Heart right ventricle (tissue), 16 donors: Measurements from ENCODE around the gene C5AR1. TPM values are rescaled to one million over a fixed set of nuclear protein-coding genes. Genes with fewer than 3 reads are reported as not detected.
A peak's percentile ranks its signal among the peaks of the same experiment; 100 is the strongest.
"Not testable (repeated sequence)": the region's sequence is repeated elsewhere in the genome, so short reads cannot be mapped to it uniquely, and the experiment has no call there.

Experiments
- ATAC-seq, 8 donors: fragments of 200-7000 bp; cut with Tn5 transposase; one replicate each; pipeline ENCODE4 v1.9.1; 2020; ENCODE audit warnings: mild to moderate bottlenecking in 8 of 8, moderate library complexity in 8 of 8, moderate number of reproducible peaks in 1 of 8
- DNase-seq, 2 donors: peaks; one replicate each; pipeline ENCODE4 v3.0.0-alpha.2; 2020
- H3K27ac ChIP-seq, 10 donors: fragments of 200-600 bp; sonication (generic) in 2 of 10; one replicate each; pipeline versions ENCODE4 v1.5.0 to v1.8.0; 2020 to 2022; ENCODE audit warnings: mild to moderate bottlenecking in 3 of 10
- H3K27me3 ChIP-seq, 7 donors: fragments of 200-600 bp; one replicate each; pipeline ENCODE4 v1.8.0; 2021 to 2022; ENCODE audit warnings: mild to moderate bottlenecking in 2 of 7
- H3K36me3 ChIP-seq, 9 donors: fragments of 200-600 bp; sonication (generic) in 1 of 9; one replicate each; pipeline versions ENCODE4 v1.5.0 to v1.8.0; 2020 to 2022; ENCODE audit warnings: mild to moderate bottlenecking in 2 of 9
- H3K4me1 ChIP-seq, 9 donors: fragments of 200-600 bp; sonication (generic) in 1 of 9; one replicate each; pipeline versions ENCODE4 v1.5.0 to v1.8.0; 2020 to 2022; ENCODE audit warnings: mild to moderate bottlenecking in 4 of 9
- H3K4me3 ChIP-seq, 10 donors: fragments of 200-600 bp; sonication (generic) in 2 of 10; one replicate each; pipeline versions ENCODE4 v1.5.0 to v1.8.0; 2020 to 2022; ENCODE audit warnings: mild to moderate bottlenecking in 7 of 10, moderate library complexity in 2 of 10
- H3K9me3 ChIP-seq, 11 donors: fragments of 200-600 bp in 10 of 11; sonication (generic) in 2 of 11; one replicate each; pipeline versions ENCODE4 v1.5.0 to v1.8.0; 2013 to 2022; ENCODE audit warnings: mild to moderate bottlenecking in 2 of 11, control low read depth in 1 of 11, moderate library complexity in 1 of 11
- WGBS, 2 donors: extraction: QIAGEN DNeasy Blood & Tissue Kit; methylation state at CpG; one replicate each; pipeline ENCODE4 v1.1.7; 2013; ENCODE audit warnings: inconsistent platforms in 1 of 2; 5-methylcytosine and 5-hydroxymethylcytosine counted together
- intact Hi-C, 10 donors: fragments of 100-400 bp; cut with DNase I; formaldehyde crosslinking; loops; one replicate each; pipeline versions ENCODE4 v1.11.1 to v1.14.2; 2022
- polyA plus RNA-seq, 2 donors: library from polyadenylated mRNA; stranded (reverse); fragments of 200-250 nt; gene quantifications; one replicate each; pipeline ENCODE4 v1.2.3, GENCODE V29; 2013
- total RNA-seq, 10 donors: library from RNA; stranded (reverse); fragmentation: NEBNext Ultra II Directional in 3 of 10; extraction: Animal tissue kit (Norgen Biotek cat#: 25700) in 3 of 10; gene quantifications; one replicate each; pipeline versions ENCODE4 v1.2.1 to v1.2.4, GENCODE V29; 2021 to 2023
- TF ChIP-seq, protein P1 (sequence below), 9 donors: fragments of 200-600 bp; sonication (generic) in 2 of 9; IDR thresholded peaks; one replicate each; pipeline versions ENCODE4 v1.5.0 to v1.8.0; 2021 to 2022; ENCODE audit warnings: antibody characterized with exemption in 9 of 9, mild to moderate bottlenecking in 5 of 9, moderate library complexity in 1 of 9
- donor health status: Arrhythmogenic right ventricular cardiomyopathy.
- donor health status: ischemic (EF 13 %, LVEDD 7.1; RV severe dilation, severe dysfunction).
- donor health status: healthy with polysubstance abuse.
- donor health status: DM: no; HTN: yes; CAD: no.
- donor health status: DM: no; HTN: no; CAD: no.
- donor health status: ischemic (EF 25% LVEDD 6.9; RV normal size, moderate dysfunction).
- donor health status: ischemic (EF 25% LVEDD 5.7; RV mildly dilated, moderate dysfunction).
- donor health status: healthy.
- donor health status: DM: yes; HTN: yes; CAD: no.
- donor health status: Ischemic cardiomyopathy.
- donor health status: ischemic (EF 35%, LVEDD 5.7; RV mildly dilated, moderate dysfunction).
- donor health status: nonischemic (EF 11% LVEDD 7.7; RV severe dilation, severe dysfunction).
- donor health status: DM: yes; HTN: yes; CAD: no.
- donor health status: PGD.
- donor health status: ischemic (EF 29% LVEDD 5.4; RV normal size, mild dysfunction).
- donor health status: nonischemic (EF 23%, LVEDD 6.1; RV moderate dilation, normal function).

C5AR1 gene
- total and polyA plus RNA-seq, 12 donors = 1.7 to 18.6 (median 6.8) TPM

DNA sequence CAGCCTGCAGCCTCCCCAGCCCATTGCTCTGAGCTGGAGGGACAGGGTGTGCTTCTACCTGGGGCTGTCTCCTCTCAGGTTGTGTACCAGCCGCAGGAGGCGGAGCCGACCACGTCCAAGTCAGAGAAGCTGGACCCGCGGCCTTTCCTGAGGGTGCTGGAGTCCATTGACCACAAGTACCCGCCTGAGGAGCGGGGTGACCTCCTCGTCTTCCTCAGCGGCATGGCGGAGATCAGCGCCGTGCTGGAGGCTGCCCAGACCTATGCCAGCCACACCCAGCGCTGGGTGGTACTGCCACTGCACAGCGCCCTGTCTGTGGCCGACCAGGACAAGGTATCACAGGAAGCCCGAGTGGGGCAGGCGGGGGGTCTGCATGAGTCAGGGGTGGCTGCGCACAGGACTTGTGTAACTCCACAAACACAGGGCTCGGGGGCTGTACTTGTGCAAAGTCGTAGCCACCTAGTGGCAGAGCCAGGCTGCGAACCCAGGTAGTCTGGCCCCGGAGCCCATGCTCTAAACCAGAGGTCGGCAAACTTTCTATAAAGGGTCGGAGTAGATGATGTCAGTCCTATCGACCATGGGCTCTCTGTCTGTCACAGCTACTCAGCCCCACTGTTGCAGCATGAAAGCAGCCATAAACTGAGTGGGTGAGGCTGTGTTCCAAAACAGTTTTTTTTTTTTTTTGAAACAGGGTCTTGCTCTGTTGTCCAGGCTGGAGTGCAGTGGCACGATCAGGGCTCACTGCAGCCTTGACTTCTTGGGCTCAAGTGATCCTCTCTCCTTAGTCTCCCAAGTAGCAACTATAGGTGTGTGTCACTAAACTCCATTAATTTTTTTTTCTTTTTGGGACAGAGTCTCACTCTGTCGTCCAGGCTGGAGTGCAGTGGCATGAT, 48.4 kb downstream of the C5AR1 start:
- intact Hi-C loops = loop anchor here in 1 of 10 donors (5.0 kb wide), 1 partner anchor 1021 kb away; no protein-coding TSS in a partner anchor
- peaks cover 0 to 7% (median 0%) of the 10 kb centered on the region in 9 donors for H3K4me1 ChIP-seq
- no peak overlapping the region for H3K27ac ChIP-seq
- ATAC-seq (peak in 1 of 8 donors; percentile 11), DNase-seq (no peak)
- H3K36me3 ChIP-seq = peaks cover 6 to 100% (median 88%) of the 10 kb centered on the region in 9 donors
- WGBS, 2 donors = 95 to 96% methylated on average over 28 of the region's 28 CpGs
- no peaks in the 10 kb centered on the region for H3K27me3 ChIP-seq
- no peak overlapping the region for H3K4me3 ChIP-seq
- TF ChIP-seq, protein P1, sequence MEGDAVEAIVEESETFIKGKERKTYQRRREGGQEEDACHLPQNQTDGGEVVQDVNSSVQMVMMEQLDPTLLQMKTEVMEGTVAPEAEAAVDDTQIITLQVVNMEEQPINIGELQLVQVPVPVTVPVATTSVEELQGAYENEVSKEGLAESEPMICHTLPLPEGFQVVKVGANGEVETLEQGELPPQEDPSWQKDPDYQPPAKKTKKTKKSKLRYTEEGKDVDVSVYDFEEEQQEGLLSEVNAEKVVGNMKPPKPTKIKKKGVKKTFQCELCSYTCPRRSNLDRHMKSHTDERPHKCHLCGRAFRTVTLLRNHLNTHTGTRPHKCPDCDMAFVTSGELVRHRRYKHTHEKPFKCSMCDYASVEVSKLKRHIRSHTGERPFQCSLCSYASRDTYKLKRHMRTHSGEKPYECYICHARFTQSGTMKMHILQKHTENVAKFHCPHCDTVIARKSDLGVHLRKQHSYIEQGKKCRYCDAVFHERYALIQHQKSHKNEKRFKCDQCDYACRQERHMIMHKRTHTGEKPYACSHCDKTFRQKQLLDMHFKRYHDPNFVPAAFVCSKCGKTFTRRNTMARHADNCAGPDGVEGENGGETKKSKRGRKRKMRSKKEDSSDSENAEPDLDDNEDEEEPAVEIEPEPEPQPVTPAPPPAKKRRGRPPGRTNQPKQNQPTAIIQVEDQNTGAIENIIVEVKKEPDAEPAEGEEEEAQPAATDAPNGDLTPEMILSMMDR (IDR thresholded peaks at IDR 0.05) = no peak
- peaks cover 0 to 7% (median 0%) of the 10 kb centered on the region in 11 donors for H3K9me3 ChIP-seq

DNA sequence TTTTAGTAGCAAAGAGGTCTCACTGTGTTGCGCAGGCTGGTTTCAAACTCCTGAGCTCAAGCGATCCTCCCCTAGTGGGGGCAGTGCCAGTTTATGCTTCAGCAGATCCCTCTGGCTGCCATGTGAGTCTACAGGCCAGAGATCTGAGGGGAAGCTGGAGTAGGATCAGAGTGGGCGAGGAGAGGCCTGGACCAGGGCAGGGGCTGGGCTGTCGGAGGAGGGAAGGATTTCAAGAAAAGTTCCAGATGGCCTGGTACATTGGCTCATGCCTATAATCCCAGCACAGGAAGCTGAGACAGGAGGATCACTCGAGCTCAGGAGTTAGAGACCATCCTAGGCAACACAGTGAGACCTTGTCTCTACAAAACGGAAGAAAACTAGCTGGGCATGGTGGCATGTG, 49.3 kb downstream of the C5AR1 start:
- Histone ChIP-seq H3K27ac (no peak overlapping the region), H3K4me1 (peaks cover 0 to 9% (median 0%) of the 10 kb centered on the region in 9 donors), H3K9me3 (peaks cover 0 to 7% (median 0%) of the 10 kb centered on the region in 11 donors), H3K36me3 (peaks cover 6 to 100% (median 87%) of the 10 kb centered on the region in 9 donors), H3K4me3 (no peak overlapping the region), H3K27me3 (no peaks in the 10 kb centered on the region)
- TF ChIP-seq, protein P1 (IDR thresholded peaks at IDR 0.05) = no peak
- DNase-seq (no peak), ATAC-seq (no peak)
- intact Hi-C loops = loop anchor here in 1 of 10 donors (5.0 kb wide), 1 partner anchor 1022 kb away; no protein-coding TSS in a partner anchor
- 82 to 85% methylated on average over 6 of the region's 6 CpGs for WGBS, 2 donors

DNA sequence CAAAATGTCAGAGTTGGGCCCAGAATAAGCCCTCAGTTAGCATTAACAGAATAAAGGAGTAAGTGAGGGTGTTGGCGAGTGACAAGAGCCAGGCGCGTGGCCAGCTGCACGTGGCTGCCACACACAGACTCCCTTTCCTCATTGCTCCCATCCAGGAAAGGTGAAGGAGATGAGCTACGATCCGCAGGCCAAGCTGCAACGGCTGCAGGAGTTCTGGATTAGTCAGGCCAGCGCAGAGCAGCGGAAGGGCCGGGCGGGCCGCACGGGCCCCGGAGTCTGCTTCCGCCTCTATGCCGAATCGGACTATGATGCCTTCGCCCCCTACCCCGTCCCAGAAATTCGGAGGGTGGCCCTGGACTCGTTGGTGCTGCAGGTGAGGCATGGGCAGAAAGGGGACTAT, 52.7 kb downstream of the C5AR1 start:
- Histone ChIP-seq H3K9me3 (peaks cover 0 to 4% (median 0%) of the 10 kb centered on the region in 11 donors), H3K4me1 (peaks cover 0 to 17% (median 0%) of the 10 kb centered on the region in 9 donors), H3K36me3 (peaks cover 6 to 100% (median 68%) of the 10 kb centered on the region in 9 donors), H3K27me3 (no peaks in the 10 kb centered on the region), H3K27ac (no peak overlapping the region), H3K4me3 (no peak overlapping the region)
- TF ChIP-seq, protein P1 (IDR thresholded peaks at IDR 0.05) = no peak
- ATAC-seq (no peak), DNase-seq (no peak)
- intact Hi-C loops = no loop called here
- WGBS, 2 donors = 90 to 91% methylated on average over 21 of the region's 21 CpGs

DNA sequence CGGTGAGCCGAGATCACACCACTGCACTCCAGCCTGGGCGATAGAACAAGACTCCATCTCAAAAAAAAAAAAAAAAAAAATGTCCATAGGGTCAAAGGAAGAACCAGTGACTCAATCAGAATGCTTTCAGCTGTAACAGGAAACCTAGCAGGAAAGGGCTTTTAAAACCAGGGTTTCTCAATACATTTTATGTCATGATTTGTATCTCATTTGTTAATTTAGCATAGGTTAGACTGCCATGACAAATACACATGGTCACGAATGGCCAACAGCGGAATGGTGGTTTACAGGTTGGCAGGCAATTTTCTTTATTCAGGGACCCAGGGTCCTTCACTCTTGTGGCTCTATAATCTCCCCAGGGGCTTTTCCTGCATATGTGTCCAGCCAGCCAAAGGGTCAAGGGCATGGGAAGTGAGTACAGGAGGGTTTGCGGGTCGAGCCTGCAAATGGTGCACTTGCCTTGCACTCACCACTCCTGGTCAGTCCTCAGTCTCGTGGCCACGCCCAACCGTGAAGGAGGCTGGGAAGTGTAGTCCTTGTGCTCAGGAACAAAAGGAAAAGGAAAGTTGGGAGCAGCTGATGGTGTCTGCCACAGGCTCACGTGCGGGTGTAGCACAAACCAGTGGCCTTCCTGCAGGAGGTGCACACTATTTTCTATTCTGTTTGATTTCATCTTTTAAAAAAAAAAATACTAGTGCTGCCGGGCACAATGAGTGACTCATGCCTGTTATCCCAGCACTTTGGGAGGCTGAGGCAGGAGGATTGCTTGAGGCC, 54.3 kb downstream of the C5AR1 start:
- no peaks in the 10 kb centered on the region for H3K27me3 ChIP-seq
- peaks cover 0 to 17% (median 0%) of the 10 kb centered on the region in 9 donors for H3K4me1 ChIP-seq
- TF ChIP-seq, protein P1 (IDR thresholded peaks at IDR 0.05) = no peak
- DNase-seq = no peak
- H3K27ac ChIP-seq = peak overlapping the region in 1 of 10 donors; percentile 79
- H3K9me3 ChIP-seq = no peaks in the 10 kb centered on the region
- peaks cover 0 to 100% (median 54%) of the 10 kb centered on the region in 9 donors for H3K36me3 ChIP-seq
- H3K4me3 ChIP-seq = no peak overlapping the region
- WGBS, 2 donors = 84 to 85% methylated on average over 13 of the region's 13 CpGs
- no peak for ATAC-seq
- intact Hi-C loops = no loop called here

DNA sequence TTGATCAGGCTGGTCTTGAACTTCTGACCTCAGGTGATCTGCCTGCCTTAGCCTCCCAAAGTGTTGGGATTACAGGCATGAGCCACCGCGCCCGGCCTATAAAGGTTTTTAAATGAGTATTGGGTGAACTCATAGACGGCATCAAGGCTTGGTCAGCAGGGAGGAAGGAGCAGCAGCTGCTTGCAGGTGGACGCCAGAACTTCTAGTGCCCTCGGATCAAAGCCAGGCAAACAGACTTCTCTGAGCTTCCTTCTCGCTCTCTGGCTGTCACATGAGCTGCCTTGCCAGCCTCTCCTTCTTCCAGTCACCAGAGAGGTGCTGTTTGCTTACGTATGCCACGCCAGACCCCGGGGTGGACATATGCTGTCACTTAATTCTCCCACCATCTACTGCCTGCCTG, 55.8 kb downstream of the C5AR1 start:
- H3K9me3 ChIP-seq, intact Hi-C loops, DNase-seq, H3K27me3 ChIP-seq, H3K4me3 ChIP-seq, ATAC-seq, H3K27ac ChIP-seq: not testable (repeated sequence)
- 89 to 93% methylated on average over 10 of the region's 10 CpGs for WGBS, 2 donors
- Histone ChIP-seq H3K36me3 (peaks cover 0 to 100% (median 49%) of the 10 kb centered on the region in 9 donors), H3K4me1 (peaks cover 0 to 28% (median 0%) of the 10 kb centered on the region in 9 donors)
